HG03103 (cell line): ENCODE results near the gene CDC5L.

ENCODE experiments used
- ATAC-seq: cut with Tn5 transposase; IDR thresholded peaks from one replicate; pipeline ENCODE4 v1.9.1; 2021; ENCODE audit warnings: low read depth; ENCODE audit not compliant: unreplicated experiment

Gene CDC5L

GRCh38 chr6:44472250-44472945, 84.9 kb downstream of the CDC5L start:
- no peak for ATAC-seq

DNA sequence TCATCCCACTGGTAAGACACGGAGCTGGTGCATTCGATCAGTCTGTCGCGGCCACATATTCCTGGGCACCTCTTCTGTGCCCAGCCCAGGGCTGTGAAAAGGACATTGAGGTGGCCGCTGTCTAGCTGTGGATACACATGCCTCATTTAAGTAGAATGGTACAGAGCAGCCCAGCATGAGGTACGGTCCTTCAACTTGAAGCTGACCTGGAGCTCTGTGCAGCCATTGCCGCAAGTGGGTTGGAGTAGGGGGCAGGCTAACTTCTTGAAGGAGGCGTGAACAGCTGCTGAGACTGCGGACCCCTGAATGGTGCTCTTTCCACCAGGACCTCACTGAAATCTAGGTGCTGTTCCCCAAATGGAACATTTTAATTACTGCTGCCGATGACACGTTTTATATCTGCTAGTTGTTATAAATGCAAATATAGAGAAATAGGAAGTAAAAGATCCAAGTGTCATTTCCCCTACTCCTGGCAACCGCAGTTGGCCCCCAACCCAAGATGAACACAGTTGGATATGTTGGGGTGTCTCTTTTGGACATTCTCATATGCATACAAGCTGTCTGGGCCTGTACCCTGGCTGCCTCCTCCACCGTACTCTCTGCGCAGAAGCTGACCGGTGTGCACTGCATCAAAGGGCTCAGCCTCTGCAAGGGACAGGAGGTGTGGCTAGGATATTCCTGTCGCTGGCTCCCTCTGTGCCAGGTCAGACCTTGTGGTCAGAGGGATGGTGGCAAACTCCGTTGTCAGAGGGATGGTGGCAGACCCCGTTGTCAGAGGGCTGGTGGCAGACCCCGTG, 86.1 kb downstream of the CDC5L start:
- ATAC-seq, result no peak

DNA sequence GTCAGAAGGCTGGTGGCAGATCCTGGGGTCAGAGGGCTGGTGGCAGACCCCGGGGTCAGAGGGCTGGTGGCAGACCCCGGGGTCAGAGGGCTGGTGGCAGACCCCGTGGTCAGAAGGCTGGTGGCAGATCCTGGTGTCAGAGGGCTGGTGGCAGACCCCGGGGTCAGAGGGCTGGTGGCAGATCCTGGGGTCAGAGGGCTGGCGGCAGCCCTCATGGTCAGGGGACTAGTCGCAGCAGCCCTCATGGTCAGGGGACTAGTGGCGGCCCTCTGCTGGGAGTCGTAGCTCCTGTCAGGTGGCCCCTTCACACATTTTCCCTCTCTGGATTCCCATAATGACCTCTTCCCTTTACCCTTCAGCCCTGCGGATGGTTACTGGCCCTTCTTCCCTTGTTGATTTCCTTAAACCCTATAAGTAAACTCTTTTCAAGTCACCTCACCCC, 86.7 kb downstream of the CDC5L start:
- no peak for ATAC-seq

- no peak for ATAC-seq
Observed at GRCh38 chr6:44474643-44475042, 87.1 kb downstream of the CDC5L start.

DNA sequence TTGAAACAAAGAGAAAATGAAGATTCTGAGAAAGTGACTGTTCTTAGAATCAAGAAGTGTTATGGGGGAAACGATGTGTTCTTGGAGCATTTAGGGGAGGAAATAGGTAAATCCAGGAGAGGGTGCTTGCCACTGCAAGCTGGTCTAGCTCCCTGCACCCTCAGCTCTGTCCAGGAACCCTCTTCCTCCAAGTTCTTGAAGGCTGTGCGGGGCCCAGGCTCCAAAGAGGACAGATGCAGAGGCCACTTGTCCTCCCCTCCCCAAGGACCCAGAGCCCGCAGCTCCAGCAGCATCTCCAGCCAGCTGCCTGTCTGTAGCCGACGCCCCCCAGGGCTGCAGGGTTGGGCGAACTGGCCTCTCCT, 87.9 kb downstream of the CDC5L start:
- ATAC-seq, result no peak

- no peak for ATAC-seq
Observed at GRCh38 chr6:44475779-44476434, 88.4 kb downstream of the CDC5L start.

DNA sequence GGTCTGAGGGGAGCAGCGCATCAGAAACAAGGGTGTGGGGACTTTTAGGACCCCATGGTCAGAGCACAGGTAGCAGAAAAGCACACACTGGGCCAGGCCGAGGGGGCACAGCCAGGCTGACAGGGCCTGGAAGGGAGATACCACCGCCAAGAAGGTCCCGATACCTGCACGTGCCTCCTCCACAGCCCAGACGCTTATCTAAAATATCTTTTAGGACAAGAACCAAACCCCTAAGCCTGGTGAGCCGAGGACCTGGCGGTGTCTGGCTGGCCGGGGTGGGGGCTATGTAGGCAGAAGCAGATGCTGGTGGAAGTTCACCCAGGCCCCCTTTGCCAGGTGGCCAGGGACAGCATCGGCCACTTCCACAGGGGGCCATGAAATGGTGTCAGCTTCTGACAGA, 89.3 kb downstream of the CDC5L start:
- no peak for ATAC-seq

DNA sequence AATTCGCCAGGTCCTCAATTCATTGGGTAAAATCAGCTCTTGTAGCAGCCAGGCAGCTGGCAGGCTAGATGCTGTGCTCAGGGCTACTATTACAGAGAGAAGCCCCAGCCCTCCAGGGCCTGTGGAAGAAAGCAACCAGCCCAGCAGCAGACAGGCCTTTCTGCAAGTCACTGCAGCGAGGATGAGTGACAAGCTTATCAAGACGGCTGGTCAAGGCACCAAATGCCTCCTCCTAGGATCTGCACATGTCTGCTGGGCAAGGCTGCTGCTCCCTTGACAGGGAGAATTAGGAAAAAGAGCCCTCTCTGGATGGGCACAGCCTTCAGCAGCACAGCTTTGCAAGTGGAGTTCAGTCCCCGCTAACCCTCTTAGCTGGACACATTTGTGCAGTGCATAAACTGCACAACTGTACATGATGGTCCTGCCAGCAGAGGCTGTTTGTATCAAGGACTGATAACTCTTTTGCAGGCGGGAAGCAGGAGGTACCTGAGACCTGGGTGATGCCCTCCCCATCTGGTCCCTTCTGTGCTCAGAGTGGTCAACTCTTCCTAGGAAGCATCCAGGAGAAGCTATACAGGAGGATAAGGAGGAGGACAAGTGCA, 89.9 kb downstream of the CDC5L start:
- ATAC-seq, result no peak

DNA sequence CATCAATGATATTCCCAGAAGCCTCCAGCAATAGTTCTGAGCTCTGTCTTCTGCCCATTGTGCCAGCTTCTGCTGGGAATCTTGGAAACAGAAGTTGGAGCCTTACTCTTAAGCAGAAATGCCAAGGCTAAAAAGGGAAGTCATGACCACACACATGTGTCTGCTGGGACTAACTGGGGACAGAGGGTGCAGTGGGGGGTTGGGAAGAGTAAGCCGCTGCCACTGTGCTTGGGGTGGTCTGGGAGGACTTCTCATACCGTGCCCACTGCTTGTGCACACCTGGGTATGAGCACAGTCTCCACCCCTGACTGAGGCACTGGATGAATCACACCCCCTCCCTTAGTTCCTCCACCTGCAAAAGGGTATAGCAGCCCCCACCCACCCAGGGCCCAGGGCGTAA, 90.7 kb downstream of the CDC5L start:
- no peak for ATAC-seq

DNA sequence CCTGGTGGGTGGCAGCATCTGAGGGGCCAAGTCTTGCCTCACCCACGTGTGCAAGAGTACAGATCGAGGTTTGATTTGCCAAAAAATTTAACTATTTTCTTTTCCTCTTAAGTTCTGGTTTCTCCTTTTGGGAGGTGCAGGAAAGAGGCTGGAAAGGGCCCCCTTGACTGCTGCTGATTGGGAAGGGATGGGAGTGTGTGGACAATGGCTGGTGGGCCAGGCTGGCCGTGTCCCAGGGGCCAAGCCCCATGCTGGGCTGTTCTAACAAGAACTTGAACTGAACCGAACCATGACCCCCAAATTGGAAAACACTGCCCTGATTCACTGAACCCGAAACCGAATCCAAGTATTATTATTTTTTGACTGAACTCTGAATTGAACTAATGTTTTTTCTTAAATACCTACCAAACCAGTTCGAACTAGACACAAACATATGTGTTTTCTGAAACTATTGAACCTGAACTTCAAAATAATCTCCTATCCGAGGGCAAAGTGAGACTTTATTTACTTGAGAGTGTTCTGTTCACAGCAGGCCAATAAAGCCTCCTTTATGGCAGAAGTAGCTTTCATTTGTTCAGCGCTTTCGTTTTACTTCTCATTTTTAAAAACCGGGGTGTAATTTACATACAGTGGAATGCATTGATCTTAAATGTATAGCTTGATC, 91.2 kb downstream of the CDC5L start:
- no peak for ATAC-seq

DNA sequence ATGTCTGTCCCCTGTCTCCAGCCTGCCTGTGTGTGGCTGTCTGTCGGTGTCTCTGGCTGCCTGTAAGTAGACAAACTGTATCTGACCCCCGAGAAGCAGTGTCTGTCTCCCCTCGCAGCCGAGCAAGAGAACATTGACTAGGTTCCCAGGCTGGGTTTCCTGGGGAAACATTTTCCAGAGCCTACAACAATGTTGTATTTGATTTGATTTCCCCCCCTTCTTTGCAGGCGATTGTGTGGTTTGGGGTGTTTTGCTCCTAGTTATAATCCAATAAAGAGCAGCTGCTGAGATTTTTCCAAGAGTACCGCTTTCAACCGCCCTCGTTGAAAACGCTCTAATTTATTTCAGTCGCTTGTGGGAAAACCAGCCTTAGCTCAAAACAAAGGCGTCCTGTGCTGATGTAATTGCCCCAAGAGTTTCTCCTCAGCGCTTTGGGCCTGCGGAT, 92.6 kb downstream of the CDC5L start:
- ATAC-seq, result no peak

- ATAC-seq, result no peak
Observed at GRCh38 chr6:44481056-44481455, 93.5 kb downstream of the CDC5L start.

DNA sequence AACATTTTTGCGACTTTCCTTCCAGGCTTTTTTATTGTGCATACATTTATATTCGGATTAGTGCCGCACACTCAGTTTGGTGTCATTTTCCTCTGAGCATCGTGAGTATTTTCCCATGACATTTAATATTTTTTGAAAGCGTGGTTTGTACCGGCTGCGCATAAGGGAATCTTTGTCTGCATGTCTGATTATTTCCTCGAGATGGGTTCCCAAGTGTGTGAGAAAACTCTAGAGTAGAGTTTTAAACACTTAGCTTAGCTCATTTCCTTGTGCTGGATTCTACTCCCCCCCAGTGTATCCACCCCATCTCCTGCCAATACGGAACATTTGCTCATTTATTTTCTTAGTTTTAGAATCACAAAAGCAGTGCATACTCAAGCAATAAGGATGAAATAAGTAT, 94.3 kb downstream of the CDC5L start:
- ATAC-seq, result no peak

DNA sequence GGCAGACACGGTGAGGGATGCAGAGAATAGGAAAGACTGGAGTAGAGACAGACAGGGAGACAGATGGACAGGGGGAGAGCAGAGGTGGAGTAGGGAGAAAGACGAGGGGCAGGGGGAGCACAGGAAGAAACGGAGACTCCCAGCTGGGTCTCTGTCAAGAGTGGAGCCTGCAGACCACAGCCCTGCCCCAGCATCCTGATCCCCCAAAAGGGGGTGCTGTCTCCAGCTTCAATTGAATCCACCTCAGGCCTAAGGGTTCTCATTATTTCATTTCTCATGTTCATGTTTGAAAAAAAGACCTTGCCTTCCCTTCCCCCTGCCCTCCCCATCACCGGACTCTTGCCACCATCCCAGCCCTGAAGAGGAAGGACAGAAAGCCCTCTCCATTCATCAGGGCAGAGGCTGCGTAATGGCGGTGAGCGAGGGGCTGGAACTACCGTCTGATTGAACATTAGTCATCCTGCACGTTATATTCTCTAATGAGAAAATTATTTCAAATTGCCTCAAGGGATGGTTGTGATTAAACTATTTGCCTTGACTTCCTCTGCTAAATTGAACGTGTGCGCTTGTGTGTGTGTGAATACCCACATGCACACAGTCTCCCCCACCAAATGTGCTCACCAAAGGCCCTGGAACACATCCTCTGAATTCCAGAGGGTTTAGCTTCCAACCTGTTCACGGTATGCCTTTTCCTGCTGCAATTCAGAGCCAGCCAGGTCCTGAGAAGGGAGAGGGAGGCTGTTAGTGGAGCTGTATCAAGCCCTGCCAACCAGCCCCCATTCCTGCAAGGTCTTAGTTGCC, 98.3 kb downstream of the CDC5L start:
- no peak for ATAC-seq

- ATAC-seq, result no peak
Observed at GRCh38 chr6:44487002-44487401, 99.5 kb downstream of the CDC5L start.

GRCh38 chr6:44487586-44487985, 100.1 kb downstream of the CDC5L start:
- no peak for ATAC-seq

GRCh38 chr6:44489910-44490604, 102.6 kb downstream of the CDC5L start:
- ATAC-seq, result no peak

- ATAC-seq, result no peak
Observed at GRCh38 chr6:44493132-44493531, 105.6 kb downstream of the CDC5L start.

- ATAC-seq, result no peak
Observed at GRCh38 chr6:44493593-44493992, 106.1 kb downstream of the CDC5L start.
